HL-60/S4 treated with phorbol 12-myristate 13-acetate at 8.2 ng/mL for 4 days and 3 days (cell line): ENCODE data around the gene EPG5.

ENCODE experiments used
- in situ Hi-C: fragments of 300-500 bp; cut with MboI; formaldehyde crosslinking; loops from 2 replicates; pipeline ENCODE4 v1.15.0; 2022; ENCODE audit warnings: low sequenced_read_pairs

The EPG5 gene

DNA sequence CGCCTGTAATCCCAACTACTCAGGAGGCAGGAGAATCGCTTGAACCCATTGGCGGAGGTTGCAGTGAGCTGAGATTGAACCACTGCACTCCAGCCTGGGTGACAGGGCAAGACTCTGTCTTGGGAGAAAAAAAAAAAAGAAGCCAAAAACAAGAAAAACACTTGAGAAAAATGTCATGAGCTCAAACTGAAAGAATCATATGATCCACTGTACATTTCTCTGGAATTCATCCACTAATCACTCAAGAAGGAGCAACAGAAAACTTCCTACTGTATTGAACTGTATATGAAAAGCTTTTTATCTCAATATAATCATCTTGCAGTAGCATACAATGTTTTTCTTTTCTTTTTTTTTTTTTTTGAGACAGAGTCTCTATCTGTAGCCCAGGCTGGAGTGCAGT is 40.4 kb downstream of the EPG5 start:
- in situ Hi-C loops, result no loop called here

DNA sequence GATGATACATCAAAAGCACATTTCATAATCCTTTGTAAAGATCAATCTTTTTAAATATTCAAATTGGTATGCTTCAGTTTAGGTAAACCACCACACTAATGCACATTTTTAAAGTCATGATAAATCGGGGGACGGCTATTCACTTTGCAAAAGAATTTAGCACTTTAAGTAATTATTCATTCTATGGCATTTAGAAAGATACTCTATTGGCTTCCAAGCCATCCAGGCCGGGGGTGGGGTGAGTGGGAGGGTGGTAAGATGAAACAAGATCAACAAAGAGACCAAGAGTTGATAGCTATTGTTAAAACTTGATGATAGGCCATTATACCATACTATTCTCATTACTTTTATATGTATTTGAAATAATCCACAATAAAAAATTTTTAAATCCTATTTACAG is 41.0 kb downstream of the EPG5 start:
- in situ Hi-C loops, result no loop called here

DNA sequence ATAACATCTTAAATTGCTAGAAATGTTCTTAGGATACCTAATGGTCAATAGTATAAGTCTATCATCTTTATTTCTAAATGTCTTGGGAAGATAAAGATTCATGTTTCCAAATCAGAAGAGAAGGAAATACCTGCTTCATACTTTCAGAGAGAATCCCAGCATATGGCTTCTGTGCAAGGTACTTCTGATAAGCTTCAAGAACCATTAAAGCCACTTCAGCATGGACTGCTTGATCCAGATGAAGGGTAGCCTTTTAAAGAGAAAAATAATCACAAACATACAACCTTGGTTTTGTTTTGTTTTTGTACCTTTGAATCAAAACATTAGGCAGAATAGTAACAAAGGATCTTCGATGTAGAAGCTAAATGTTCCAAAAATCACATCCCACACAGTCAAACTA is 44.0 kb downstream of the EPG5 start:
- in situ Hi-C loops, result no loop called here

DNA sequence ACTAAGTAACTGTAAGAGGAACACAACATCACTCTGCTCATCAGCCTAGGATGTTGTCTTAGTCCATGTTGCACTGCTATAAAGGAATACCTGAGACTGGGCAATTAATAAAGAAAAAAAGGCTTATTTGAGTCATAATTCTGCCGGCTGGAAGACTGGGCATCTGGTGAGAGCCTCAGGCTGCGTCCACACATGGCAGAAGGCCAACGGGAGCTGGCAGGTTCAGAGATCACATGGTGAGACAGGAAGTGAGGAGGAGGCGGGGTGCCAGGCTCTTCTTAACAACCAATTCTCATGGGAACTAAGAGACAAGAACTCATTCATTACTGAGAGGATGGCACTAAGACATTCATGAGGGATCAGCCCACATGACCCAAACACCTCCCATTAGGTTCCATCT is 46.8 kb downstream of the EPG5 start:
- in situ Hi-C loops, result no loop called here

DNA sequence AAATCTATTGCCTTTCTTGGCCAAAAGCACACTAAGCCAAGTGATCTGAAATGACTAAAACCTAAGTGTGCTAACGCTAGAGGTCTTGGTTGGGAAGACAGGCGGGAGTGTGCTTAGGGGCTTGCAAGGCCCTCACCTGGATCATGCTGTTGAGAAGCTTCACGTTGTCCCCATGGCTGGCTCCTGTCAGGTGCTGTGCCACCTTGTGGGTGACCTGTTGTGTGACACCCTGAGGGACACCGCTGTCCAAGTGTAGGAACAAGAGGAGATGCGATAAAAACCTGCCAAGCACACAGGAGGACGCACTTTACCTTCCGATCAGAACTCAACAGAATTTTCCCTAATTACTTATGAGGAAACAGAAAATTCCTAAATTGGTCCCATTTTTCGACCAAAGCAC is 50.8 kb downstream of the EPG5 start:
- in situ Hi-C loops, result no loop called here

DNA sequence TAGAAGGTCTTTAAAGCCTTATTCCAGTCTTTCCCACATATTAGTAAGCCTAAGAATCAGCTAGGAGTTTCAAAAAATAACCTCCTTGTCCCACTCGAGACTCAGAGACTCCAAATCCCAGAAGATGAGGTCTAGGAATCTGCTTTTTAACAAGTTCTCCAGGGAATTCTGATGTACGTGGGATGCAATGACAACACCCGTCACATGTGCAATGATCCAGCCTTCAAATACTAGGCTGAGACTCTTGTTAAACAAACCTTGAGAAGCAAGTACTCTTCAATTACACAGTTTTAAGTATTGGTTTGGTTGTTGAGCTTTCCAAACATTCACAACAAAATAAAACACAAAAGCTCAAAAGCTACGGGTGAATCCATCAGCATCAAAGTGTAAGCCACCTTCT is 53.9 kb downstream of the EPG5 start:
- in situ Hi-C loops, result no loop called here

DNA sequence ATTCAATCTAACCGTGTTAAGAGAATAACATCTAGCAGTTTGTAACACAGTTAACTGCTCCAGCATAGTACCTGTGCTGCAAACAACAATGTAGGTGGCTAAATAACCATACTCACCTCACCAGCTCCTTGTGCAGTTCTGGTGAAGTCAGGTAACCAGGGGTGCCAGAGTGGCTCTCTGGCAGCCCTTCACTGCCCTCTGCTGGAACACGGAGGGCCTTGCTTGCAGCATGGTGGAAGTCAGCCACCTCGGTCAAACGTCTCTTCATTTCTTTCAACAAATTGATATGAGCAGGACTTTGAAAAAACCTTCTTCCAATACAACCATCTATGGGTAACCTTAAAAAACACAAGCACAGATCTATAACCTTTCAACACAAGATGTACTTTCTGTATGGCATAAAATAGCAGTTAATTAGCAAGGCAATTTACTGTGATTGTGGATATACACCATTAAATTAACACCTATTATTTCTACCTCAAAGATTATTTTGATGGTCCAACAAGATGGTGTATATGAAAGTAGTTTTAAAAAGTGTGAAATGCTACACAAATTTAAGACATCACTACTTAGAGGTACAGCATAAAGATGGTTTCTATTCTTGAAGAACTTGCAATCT is 56.6 kb downstream of the EPG5 start:
- in situ Hi-C loops, result no loop called here

DNA sequence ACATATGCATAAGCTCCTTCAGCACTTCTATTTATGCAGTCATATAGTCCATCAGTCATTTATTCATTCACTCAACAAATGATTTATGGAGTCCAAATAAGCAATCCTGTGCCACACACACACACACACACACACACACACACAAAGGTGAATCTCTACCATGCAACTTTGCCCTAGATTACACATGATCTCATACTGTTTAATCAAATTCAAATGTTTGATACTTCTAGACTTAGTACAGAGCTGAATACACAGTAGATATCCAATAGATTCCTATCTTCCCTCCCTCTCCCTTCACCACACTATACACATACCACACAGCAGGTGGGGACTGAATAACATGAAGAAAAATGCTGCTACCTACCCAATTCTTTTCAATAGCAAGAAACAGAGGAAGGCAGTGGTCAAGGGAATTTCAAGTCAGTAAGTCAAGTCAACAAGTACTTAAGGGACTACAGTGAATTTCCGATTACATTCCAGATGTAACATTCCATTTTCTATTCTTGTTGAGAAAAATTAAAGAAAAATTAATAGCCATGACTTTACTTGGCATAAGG is 65.4 kb downstream of the EPG5 start:
- in situ Hi-C loops, result no loop called here

DNA sequence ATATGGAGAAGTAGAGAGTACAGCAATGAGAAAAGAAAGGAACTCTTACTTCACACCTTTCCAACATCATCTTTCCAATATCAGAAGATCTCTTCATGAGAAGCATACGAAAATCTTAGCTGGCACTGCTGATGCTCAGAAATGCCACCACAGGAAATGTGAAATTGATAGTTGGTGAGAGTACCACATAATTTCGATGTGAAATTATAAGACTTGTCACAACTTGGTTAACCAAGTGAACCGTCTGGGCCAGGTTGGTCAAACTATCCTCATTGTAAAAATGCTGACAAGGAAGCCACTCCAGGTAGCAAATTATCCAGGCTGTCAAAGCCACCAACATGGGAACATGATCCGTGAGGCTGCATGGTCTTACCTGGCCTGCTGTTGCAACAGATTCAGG is 66.5 kb downstream of the EPG5 start:
- in situ Hi-C loops, result no loop called here

DNA sequence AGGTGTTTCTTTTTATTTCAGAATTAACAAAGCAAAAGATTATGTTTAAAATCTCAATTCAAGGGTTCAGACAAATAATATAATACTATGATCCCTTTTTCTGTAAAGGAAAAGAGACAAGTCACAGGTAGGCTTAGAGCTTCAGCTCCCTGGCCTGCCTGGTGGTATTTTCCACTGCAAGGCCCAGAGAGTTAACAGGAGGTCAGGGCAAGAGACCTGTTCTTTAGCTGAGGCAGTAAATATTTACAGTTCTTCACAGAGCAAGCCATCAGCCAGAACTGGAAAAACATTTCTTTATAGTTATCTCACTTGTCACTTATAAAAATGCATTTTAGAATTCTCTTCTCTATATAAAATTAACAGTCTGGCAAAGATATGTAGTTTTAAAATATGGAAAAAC is 70.1 kb downstream of the EPG5 start:
- in situ Hi-C loops, result no loop called here

DNA sequence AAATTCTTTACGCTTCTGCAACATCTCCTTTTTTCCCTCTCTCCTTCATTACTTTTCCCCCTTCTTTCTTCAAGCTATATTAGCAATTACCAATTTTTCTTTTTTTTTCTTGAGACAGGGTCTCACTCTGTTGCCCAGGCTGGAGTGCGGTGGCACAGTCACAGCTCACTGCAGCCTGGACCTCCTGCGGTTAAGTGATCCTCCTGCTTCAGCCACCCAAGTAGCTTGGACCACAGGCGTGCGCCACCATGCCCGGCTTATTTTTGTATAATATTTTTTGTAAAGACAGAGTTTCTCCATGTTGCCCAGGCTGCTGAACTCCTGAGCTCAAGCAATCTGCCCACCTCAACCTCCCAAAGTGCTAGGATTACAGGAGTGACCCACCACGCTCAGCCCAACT is 70.7 kb downstream of the EPG5 start:
- in situ Hi-C loops, result no loop called here

DNA sequence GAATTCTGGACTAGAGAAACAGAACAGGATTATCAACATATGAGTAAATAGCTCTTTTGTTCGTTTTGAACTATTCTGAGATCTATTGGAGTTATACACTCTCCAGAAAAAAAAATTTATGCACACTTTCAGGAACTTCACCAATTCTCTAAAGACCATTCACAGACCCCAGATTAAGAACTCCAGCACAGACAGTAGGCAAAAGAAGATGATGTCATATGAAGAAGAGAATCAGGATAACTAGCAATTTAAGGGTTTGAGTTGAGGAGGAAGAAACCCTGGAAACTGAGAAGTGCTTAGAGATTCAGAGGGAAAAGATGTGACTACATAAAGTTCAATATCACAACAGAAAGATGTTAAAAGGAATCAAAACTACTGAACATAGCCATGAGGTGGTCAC is 71.8 kb downstream of the EPG5 start:
- in situ Hi-C loops, result no loop called here

DNA sequence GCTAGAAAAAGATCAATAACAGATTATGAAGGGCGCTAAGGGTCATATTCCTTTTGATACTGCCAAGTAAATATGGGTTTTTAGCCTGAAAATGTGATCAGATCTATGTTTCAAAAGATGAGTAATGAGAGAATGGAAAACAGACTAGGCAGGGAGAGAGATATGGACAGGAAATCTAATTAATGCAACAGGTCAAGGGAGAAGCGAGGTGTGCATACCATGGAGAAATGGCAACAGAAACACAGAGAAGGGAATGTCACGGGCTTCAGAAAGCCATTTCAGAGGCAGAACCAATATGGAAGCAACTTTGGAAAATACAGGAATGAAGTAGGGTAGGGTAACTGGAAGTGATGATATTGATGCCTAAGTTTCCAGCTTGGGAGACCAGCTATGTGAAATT is 72.3 kb downstream of the EPG5 start:
- in situ Hi-C loops, result no loop called here

DNA sequence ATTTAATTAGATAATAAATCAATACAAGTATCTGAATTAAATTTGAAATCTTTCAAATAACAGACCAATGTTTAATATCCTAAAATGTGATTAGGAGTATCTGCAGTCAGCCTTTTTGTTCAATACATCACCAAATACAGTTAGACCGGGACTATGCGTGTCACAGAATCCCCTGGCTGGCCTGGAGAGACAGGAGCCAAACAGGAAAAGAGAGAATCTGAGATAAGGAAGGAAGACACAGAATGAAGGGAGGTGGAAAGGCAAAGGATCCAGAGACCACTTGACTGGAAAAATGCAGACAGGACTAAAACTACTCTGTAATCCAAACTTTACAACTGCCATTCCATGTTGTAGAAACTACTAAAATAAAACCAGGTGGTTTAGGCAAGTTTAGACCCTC is 75.3 kb downstream of the EPG5 start:
- in situ Hi-C loops, result no loop called here

DNA sequence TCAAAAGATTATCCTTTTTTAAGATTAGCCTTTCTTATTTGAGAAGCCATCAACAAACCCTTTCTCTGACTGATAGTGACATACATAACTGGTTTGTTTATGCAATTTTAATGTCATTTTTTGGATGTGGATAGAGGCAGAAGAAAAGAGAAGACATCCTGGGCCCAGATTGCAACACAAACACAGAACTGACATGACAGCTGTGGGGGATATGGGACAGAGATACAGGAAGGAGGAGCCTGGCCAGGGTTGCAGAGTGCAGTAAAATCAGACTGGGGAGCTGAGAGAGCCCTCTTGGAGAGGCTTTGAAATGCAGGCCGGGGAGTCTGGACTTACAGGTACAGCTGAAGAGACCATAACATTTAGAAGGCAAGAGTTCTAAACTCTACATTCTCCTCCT is 76.5 kb downstream of the EPG5 start:
- in situ Hi-C loops, result no loop called here

DNA sequence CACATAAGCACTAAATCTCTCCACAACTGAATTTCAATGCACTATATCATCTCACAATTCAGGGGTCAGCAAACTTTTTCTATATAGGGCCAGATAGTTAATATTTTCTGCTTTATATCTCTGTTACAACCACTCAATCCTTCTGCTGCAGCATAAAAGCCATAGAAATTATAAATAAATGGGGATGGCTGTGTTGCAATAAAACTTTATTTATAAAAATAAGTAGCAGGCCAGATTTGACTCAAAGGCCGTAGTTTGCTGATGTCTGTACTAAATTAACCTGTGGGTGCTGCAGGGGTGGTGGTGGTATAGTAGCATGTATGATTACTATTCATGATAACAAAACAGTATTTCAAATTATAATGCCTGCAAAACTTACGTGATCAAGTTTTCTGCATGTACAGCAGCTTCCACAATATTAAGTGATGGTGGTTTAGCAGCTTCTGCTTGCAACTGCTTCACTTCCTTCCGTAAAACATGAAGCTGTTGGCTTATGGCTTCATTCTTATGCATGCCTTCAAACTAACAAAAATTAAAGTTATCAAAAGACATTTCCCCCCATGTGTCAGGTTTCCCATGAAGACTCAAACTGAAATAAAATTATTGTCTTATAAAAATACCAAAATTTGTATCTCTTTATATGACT is 77.6 kb downstream of the EPG5 start:
- in situ Hi-C loops, result no loop called here

DNA sequence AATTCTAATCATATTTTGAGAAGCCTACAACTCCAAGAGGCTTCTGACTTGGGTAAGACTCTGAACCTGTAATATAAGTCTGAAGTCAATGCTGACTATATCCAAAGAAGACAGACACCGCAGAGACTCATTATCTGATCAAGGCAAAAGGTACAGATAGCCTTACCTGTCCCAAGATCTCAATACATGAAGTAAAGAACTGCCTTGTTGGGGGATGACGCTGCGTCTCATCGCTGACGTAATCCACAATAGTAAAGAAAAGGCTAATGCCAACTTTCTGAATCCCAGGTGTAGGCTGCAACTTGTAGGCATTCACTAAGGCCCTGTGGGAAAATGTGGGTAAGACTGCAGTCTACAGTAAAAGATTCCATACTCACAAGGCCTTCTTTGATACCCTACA is 79.5 kb downstream of the EPG5 start:
- in situ Hi-C loops, result no loop called here

DNA sequence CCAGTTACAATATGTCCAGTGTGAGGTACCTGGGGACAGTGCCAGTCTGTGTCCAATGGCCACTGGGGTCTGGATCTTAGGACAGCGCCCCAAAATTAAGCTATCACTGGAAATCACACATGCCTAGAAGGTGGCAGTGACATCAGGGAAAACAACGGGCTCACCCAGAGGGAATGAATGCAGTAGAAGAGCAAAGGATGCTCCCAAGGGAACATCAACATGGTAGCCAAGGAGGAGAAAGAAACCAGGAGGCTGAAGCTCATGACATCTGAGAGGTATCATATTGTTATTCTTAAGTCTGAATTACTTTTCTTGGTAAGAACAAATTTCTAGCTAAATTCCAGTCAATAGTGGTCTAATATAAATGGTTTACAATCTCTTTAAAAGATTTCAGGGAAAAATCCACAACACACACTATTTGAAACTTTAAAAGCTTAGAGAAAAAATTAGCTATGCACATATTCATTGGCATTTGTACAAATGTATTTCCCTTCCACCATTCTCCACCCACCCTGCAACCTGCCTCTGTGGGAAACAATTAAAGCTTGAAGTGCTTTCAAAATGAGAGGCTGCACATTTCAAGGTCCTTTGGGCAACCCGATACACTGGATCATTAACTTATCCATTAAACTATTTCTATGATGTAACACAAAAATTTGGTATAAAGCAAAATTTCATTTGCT is 86.1 kb downstream of the EPG5 start:
- in situ Hi-C loops, result no loop called here

DNA sequence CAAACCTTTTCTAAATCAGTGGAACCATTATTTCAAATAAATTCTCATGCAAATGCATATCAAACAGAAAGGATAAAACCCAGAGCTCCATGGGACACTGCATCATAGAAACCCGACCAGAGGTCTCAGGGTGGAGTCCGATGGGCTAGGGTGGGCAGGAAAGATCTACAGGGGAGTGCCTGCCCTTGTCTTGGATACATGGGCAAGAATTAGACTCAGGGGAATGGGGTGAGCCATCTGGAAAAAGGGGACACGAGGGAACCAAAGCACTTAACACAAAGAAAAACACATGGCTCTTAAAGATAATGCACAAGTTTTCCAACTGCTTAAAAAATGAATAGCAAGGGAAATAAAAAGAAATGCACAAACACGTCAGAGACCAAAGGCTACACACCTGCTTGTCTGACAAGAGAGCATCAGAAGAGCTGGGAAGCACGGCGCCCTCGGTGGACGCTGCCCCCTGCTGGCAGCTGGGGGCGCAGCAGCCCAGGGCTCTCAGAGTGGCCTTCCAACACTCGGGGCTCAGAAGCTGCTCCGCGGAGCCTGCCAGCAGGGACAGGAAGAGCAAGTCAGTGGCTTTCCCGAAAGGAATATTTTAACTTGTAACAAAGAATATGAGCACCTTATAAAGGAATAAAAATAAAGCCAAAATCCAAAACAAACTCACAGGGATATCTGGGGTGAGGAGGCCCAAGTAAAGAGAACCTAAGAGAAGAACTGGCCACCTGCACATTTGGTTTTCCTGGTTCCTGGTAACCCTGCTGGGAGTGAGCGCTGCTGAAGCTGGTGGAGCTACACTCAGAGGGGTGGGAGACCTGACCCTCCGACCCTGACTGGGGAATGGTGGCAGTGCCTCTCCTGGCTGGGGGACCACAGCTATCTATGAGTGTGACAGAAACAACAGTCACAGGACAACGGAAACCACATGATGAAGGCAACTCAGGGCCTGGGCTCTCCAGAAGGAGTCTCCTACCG is 87.2 kb downstream of the EPG5 start:
- in situ Hi-C loops, result no loop called here

DNA sequence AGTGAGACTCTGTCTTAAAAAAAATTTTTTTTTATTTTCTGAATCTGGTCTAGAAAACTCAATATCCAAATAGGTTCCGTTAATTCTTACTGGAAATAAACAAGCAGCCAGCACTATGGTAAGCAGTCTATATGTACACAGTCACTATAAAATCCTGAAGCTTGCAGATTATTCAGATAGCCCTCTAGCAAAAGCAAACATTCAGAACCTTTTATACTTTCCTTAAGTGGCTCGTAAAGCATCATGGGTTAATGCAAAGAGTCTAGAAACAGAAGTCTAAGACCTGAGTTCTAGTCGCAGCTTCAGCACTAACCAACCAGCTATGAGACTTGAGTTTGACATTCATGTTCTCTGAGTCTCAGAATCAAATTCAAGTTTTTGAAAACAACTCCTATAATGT is 89.7 kb downstream of the EPG5 start:
- in situ Hi-C loops, result no loop called here

DNA sequence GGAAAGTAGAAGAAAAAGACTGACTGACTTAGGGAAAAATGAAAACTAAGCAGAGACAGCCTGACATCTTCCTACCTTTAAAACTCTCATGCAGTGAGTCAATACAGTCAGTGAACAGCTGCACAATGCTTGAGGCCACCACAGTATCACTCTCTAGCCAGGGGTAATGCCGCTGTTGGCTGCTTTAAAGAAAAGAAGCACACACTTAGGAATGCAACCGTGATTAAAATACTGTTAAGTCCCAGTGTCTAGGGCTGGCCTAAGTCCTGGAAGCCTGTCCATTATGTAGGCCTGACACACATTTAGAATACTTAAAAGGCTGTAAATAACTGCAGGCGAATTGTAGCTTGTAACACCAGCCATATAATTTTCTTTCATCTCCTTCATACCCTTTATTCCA is 91.0 kb downstream of the EPG5 start:
- in situ Hi-C loops, result no loop called here
